SK-N-SH treated with all-trans-retinoic acid at 6 μM for 48 hours (cell line): ENCODE measurements around the gene KLF17.

ENCODE experiments used
- ARNTL ChIP-seq: fragments of 450-650 bp; formaldehyde crosslinking; IDR thresholded peaks from 2 replicates; pipeline ENCODE4 v1.5.0; 2020; ENCODE audit warnings: low read depth, mild to moderate bottlenecking, moderate library complexity, borderline replicate concordance
- ISL1 ChIP-seq: fragments of 250-450 bp; sonication (Bioruptor Pico); IDR thresholded peaks from 2 replicates; pipeline ENCODE4 v2.1.2; 2022; ENCODE audit warnings: mild to moderate bottlenecking, moderate library complexity
- RARB ChIP-seq: fragments of 250-450 bp; sonication (Bioruptor Pico); IDR thresholded peaks from 2 replicates; pipeline ENCODE4 v1.8.0; 2021; ENCODE audit warnings: mild to moderate bottlenecking, moderate library complexity
- ZFP30 ChIP-seq: fragments of 450-650 bp; formaldehyde crosslinking; IDR thresholded peaks from 2 replicates; pipeline ENCODE4 v1.5.0; 2022; ENCODE audit warnings: mild to moderate bottlenecking, moderate library complexity
- ZNF565 ChIP-seq: fragments of 450-650 bp; formaldehyde crosslinking; conservative IDR thresholded peaks from 2 replicates; pipeline ENCODE4 v1.5.0; 2020; ENCODE audit warnings: low read depth, mild to moderate bottlenecking, moderate library complexity
- ZNF70 ChIP-seq: fragments of 450-650 bp; formaldehyde crosslinking; IDR thresholded peaks from 2 replicates; pipeline ENCODE4 v1.5.0; 2020; ENCODE audit warnings: mild to moderate bottlenecking, moderate library complexity
- TF ChIP-seq, protein P1 (sequence below): fragments of 250-450 bp; sonication (Bioruptor Pico); IDR thresholded peaks from 2 replicates; pipeline ENCODE4 v1.8.0; 2020; ENCODE audit warnings: mild to moderate bottlenecking, moderate library complexity, borderline replicate concordance
- TF ChIP-seq, protein P2 (sequence below): fragments of 250-450 bp; sonication (Bioruptor Pico); IDR thresholded peaks from 2 replicates; pipeline ENCODE4 v1.8.0; 2021; ENCODE audit warnings: low read depth, mild to moderate bottlenecking, moderate library complexity, borderline replicate concordance
- TF ChIP-seq, protein P3 (sequence below): fragments of 250-450 bp; sonication (Bioruptor Pico); IDR thresholded peaks from 2 replicates; pipeline ENCODE4 v1.5.1; 2020; ENCODE audit warnings: low read depth, mild to moderate bottlenecking, moderate library complexity

DNA sequence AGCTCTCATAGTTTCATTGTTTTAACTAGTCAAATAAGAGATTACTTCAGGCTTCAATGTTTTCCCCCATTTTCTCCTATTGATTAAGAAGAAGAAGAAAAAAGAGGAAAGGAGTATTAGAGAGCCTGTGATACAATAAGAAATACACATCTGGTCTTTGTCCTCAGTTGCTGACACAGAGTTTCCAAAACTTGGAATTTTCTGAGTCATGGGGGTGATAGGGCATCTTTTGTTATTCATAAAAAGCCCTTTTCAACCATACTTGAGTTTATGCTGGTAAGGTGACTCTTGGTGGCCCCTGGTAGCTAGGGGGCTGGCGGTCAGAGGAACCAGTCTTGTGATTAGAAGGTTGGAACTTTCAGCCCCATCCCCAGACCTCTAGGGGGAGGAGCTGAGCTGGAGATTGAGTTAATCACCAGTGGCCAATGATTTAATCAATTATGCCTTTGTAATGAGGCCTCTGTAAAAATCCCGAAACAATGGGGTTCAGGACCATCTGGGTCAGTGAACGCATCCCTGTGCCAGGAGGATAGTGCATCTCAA lies 51.7 kb downstream of the KLF17 start:
- TF ChIP-seq ZNF70 (CRISPR knock-in tag), result no peak
- TF ChIP-seq ZNF565, result no peak
- TF ChIP-seq, protein P1, sequence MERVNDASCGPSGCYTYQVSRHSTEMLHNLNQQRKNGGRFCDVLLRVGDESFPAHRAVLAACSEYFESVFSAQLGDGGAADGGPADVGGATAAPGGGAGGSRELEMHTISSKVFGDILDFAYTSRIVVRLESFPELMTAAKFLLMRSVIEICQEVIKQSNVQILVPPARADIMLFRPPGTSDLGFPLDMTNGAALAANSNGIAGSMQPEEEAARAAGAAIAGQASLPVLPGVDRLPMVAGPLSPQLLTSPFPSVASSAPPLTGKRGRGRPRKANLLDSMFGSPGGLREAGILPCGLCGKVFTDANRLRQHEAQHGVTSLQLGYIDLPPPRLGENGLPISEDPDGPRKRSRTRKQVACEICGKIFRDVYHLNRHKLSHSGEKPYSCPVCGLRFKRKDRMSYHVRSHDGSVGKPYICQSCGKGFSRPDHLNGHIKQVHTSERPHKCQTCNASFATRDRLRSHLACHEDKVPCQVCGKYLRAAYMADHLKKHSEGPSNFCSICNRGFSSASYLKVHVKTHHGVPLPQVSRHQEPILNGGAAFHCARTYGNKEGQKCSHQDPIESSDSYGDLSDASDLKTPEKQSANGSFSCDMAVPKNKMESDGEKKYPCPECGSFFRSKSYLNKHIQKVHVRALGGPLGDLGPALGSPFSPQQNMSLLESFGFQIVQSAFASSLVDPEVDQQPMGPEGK (CRISPR knock-in tag), result no peak
- TF ChIP-seq, protein P2, sequence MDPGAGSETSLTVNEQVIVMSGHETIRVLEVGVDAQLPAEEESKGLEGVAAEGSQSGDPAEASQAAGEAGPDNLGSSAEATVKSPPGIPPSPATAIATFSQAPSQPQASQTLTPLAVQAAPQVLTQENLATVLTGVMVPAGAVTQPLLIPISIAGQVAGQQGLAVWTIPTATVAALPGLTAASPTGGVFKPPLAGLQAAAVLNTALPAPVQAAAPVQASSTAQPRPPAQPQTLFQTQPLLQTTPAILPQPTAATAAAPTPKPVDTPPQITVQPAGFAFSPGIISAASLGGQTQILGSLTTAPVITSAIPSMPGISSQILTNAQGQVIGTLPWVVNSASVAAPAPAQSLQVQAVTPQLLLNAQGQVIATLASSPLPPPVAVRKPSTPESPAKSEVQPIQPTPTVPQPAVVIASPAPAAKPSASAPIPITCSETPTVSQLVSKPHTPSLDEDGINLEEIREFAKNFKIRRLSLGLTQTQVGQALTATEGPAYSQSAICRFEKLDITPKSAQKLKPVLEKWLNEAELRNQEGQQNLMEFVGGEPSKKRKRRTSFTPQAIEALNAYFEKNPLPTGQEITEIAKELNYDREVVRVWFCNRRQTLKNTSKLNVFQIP (CRISPR knock-in tag), result no peak
- TF ChIP-seq ISL1, result no peak
- TF ChIP-seq ARNTL, result no peak
- TF ChIP-seq RARB (CRISPR knock-in tag), result no peak
- TF ChIP-seq, protein P3, sequence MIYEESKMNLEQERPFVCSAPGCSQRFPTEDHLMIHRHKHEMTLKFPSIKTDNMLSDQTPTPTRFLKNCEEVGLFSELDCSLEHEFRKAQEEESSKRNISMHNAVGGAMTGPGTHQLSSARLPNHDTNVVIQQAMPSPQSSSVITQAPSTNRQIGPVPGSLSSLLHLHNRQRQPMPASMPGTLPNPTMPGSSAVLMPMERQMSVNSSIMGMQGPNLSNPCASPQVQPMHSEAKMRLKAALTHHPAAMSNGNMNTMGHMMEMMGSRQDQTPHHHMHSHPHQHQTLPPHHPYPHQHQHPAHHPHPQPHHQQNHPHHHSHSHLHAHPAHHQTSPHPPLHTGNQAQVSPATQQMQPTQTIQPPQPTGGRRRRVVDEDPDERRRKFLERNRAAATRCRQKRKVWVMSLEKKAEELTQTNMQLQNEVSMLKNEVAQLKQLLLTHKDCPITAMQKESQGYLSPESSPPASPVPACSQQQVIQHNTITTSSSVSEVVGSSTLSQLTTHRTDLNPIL (CRISPR knock-in tag), result no peak
- no peak for TF ChIP-seq ZFP30 (CRISPR knock-in tag)
